MG63 (cell line): ENCODE measurements around the gene ZNF277. TPM values are rescaled to one million over a fixed set of nuclear protein-coding genes. Genes with fewer than 3 reads are reported as not detected.
A peak's percentile ranks its signal among the peaks of the same experiment; 100 is the strongest.
"Not testable (repeated sequence)": the region's sequence is repeated elsewhere in the genome, so short reads cannot be mapped to it uniquely, and the experiment has no call there.

ENCODE experiments used
- DNase-seq: peaks from one replicate; pipeline ENCODE4 v3.0.0-alpha.2; 2020
- H3K27me3 ChIP-seq: fragments of 250-450 bp; sonication (Bioruptor Pico); 2 replicates; pipeline ENCODE4 v1.5.1; 2020; ENCODE audit warnings: mild to moderate bottlenecking, moderate library complexity
- H3K36me3 ChIP-seq: fragments of 250-450 bp; sonication (Bioruptor Pico); 2 replicates; pipeline ENCODE4 v1.5.1; 2020; ENCODE audit warnings: mild to moderate bottlenecking, moderate library complexity
- H3K4me3 ChIP-seq: fragments of 250-450 bp; sonication (Bioruptor Pico); 2 replicates; pipeline ENCODE4 v1.5.1; 2020; ENCODE audit warnings: mild to moderate bottlenecking, moderate library complexity
- H3K9me3 ChIP-seq: fragments of 250-450 bp; sonication (Bioruptor Pico); 2 replicates; pipeline ENCODE4 v1.5.1; 2020; ENCODE audit warnings: mild to moderate bottlenecking, moderate library complexity
- total RNA-seq: library from RNA; depleted of rRNA; stranded (reverse); fragments of >200 nt; shearing (Covaris generic); gene quantifications from 2 replicates; pipeline ENCODE4 v1.2.3, GENCODE V29; 2014; ENCODE audit warnings: low replicate concordance

Gene ZNF277
- total RNA-seq, 1 experiment from 2014 or later = 5.8 TPM

- Histone ChIP-seq H3K4me3 (no peak overlapping the region), H3K27me3 (no peaks in the 10 kb centered on the region), H3K36me3 (no peaks in the 10 kb centered on the region), H3K9me3 (no peaks in the 10 kb centered on the region)
- DNase-seq = no peak
Observed at GRCh38 chr7:112224186-112224585, 17.7 kb downstream of the ZNF277 start.

DNA sequence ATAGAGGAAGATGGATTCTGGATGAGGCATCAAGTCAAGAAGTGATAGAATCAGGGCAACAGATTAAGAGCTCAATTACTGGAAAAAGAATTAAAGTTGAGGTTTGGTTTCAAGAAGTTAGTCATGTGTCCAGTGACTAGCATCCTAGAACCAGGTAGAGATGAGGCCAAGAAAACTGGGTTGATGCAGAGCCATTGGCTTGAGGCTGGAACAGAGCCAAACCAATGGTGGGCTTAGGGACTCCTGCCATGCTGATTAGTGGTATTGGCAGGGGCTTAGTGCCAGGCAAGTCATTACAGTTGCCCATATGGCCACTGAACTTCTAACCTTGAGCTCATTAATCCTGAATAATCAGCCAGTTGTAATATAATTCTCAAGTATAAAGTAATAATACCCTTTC lies 18.5 kb downstream of the ZNF277 start:
- Histone ChIP-seq H3K9me3 (no peaks in the 10 kb centered on the region), H3K36me3 (no peaks in the 10 kb centered on the region), H3K27me3 (no peaks in the 10 kb centered on the region), H3K4me3 (no peak overlapping the region)
- no peak for DNase-seq

DNA sequence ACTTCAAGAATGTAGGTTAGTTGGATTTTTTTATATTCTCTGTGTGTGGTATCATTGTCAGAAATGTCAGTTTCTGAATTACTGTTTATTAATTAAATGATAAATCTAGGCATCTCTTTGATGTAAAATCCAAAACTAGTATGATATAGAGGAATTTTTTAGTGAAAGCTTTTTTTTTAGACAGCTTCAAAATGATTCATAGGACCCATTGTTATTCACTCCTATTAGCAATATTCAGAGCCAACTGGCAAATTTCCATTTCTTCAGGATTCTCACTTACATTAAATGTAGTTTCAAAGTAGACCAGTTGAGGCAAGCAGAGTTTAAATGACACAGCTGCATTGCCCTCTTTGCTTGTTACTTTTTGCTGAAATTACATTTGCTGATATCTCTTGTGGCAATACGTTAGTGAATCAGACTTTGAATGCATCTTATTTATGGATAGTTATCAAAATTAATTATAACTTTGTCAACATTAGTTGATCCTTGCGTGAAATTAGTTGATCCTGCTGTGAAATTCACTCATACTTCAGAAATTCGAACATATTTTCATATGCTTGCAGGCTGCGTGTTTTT lies 20.3 kb downstream of the ZNF277 start:
- DNase-seq = no peak
- Histone ChIP-seq H3K36me3 (no peaks in the 10 kb centered on the region), H3K9me3 (no peaks in the 10 kb centered on the region), H3K27me3 (no peaks in the 10 kb centered on the region), H3K4me3 (no peak overlapping the region)

GRCh38 chr7:112228632-112229031 lies 22.1 kb downstream of the ZNF277 start:
- no peaks in the 10 kb centered on the region for H3K9me3 ChIP-seq
- H3K36me3 ChIP-seq = no peaks in the 10 kb centered on the region
- no peaks in the 10 kb centered on the region for H3K27me3 ChIP-seq
- no peak for DNase-seq
- H3K4me3 ChIP-seq = no peak overlapping the region

- H3K9me3 ChIP-seq = no peaks in the 10 kb centered on the region
- no peaks in the 10 kb centered on the region for H3K36me3 ChIP-seq
- no peaks in the 10 kb centered on the region for H3K27me3 ChIP-seq
- no peak overlapping the region for H3K4me3 ChIP-seq
- no peak for DNase-seq
Observed at GRCh38 chr7:112232212-112232978, 25.9 kb downstream of the ZNF277 start.

DNA sequence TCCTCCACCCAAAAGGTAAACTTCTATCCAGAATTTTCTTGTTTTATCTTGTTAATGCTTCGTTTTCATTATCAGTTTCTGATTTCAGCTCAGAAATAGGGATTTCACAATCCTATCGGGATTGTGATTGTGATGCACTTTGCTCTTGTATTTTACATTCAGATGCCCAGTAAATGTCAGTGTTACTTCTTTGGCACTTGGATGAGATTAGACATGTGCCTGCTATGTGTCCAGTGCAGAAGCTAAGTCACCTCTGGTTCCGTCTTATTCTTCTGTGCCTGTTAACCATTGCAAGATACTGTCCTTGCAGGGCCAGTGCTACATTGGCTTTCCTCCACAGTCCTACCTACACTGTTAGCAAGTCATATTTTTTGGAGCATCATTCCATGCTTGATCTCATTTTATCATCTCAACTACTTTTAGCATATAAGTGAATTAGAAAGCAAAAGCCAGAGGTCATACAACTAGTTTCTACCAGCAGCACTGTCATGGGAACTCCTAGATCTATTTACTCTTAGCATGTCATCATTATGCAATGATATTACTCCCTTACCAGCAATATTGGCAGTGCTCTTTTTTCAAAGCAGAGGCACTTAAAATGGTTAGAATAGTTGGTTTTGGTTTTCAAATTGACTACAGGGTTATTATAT lies 26.7 kb downstream of the ZNF277 start:
- Histone ChIP-seq H3K36me3 (no peaks in the 10 kb centered on the region), H3K4me3 (no peak overlapping the region), H3K27me3 (no peaks in the 10 kb centered on the region), H3K9me3 (no peaks in the 10 kb centered on the region)
- DNase-seq = no peak

DNA sequence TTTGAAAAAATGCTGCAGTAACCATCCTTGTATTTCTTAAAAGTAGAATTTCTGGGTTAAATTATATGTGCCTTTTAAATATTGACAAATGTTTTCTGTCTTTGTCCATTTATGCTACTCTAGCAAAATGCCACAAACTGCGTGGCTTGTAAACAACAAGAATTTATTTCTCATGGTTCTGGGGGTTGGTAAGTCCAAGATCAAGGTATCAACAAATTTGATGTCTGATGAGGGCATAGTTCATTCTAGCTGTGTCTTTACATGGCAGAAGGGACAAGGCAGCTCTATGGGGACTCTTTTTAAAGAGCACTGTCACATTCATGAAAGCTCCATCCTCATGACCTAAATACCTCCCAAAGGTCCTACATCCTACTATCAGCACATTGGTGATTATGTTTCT lies 27.7 kb downstream of the ZNF277 start:
- Histone ChIP-seq H3K27me3 (no peaks in the 10 kb centered on the region), H3K4me3 (no peak overlapping the region), H3K36me3 (no peaks in the 10 kb centered on the region), H3K9me3 (no peaks in the 10 kb centered on the region)
- DNase-seq = no peak

GRCh38 chr7:112236597-112236996 lies 30.1 kb downstream of the ZNF277 start:
- Histone ChIP-seq H3K36me3 (no peaks in the 10 kb centered on the region), H3K27me3 (no peaks in the 10 kb centered on the region), H3K9me3 (no peaks in the 10 kb centered on the region), H3K4me3 (no peak overlapping the region)
- no peak for DNase-seq

DNA sequence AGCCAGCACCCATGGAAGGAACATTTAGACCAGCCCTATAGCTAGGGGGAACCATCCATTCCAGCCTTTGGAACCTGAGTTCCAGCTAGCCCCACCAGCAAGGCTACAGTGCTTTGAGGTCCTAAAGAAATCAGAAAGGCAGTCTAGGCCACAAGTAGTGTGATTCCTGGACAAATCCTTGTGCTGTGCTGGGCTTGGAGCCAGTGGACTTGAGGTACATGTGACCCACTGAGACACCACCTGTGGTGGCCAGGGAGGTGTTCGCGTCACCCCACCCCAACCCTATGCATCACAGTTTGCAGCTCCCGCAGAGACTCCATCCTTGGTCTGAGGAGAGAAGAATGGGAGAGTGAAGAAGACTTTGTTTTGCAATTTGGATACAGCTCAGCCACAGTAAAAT lies 31.8 kb downstream of the ZNF277 start:
- DNase-seq = no peak
- no peaks in the 10 kb centered on the region for H3K9me3 ChIP-seq
- no peaks in the 10 kb centered on the region for H3K27me3 ChIP-seq
- no peak overlapping the region for H3K4me3 ChIP-seq
- no peaks in the 10 kb centered on the region for H3K36me3 ChIP-seq

DNA sequence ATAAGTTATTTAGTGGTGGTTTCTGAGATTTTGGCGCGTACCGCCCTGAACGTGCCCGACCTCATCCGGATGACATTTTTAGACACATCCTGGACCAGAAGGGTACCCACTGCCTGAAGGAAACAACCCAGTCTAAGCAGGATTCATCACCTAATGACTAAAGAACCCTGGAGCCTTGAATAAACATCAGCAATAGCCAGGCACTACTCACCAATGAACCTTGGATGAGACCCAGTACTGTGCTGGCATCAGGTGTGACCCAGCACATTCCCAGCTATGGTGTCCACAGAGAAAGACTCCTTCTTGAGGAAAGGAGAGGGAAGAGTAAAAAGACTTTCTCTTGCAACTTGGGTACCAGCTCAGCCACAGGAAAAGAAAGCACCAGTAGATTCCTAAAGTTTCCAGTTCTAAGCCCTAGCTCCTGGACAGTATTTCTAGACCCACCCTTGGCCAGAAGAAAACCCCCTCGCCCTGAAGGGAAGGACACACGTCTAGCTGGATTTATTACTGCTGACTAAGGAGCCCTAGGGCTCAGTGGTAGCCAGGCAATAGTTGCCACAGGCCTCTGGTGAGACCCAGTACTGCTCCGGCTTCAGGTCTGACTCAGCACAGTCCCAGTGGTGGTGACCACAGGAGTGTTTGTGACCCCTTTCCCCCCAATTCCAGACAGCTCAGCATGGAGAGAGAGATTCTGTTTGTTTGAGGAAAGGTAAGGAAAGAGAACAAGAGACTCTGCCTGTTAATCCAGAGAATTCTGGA lies 32.5 kb downstream of the ZNF277 start:
- no peaks in the 10 kb centered on the region for H3K27me3 ChIP-seq
- H3K9me3 ChIP-seq = no peaks in the 10 kb centered on the region
- peak; percentile 61 for DNase-seq
- no peak overlapping the region for H3K4me3 ChIP-seq
- no peaks in the 10 kb centered on the region for H3K36me3 ChIP-seq

DNA sequence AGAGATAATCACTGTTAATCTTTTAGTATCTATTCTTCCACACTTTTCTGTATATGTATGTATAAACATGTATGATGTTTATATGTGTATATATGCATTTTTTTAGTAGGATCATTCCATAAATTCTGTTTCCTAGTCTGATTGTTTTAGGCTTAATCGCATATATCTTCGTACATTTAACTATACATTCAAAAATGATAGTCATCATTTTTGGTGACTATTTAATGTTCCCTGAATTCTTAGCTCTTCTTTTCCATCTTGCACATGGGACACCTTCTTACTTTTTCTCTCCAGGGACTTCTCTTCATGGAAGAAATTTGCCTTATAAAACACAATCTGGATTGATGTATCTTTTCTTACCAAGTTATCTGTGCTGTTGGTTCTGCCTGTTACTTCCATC lies 42.1 kb downstream of the ZNF277 start:
- no peak for DNase-seq
- H3K36me3 ChIP-seq = no peaks in the 10 kb centered on the region
- no peaks in the 10 kb centered on the region for H3K27me3 ChIP-seq
- H3K4me3 ChIP-seq = no peak overlapping the region
- H3K9me3 ChIP-seq = no peaks in the 10 kb centered on the region

DNA sequence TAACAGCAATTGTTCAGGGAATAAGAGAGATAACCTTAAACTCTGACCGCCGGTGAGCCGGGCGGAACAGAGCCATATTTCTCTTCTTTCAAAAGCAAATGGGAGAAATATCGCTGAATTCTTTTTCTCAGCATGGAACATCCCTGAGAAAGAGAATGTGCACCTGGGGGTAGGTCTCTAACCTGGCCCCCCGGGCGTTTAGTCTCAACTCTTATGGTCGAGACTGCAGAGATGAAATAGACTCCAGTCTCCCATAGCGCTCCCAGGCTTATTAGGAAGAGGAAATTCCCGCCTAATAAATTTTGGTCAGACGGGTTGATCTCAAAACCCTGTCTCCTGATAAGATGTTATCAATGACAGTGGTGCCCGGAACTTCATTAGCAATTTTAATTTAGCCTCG lies 43.5 kb downstream of the ZNF277 start:
- not testable (repeated sequence) for H3K27me3 ChIP-seq, DNase-seq, H3K36me3 ChIP-seq, H3K9me3 ChIP-seq, H3K4me3 ChIP-seq

GRCh38 chr7:112252141-112252540 lies 45.6 kb downstream of the ZNF277 start:
- H3K4me3 ChIP-seq = no peak overlapping the region
- no peaks in the 10 kb centered on the region for H3K9me3 ChIP-seq
- no peaks in the 10 kb centered on the region for H3K27me3 ChIP-seq
- H3K36me3 ChIP-seq = no peaks in the 10 kb centered on the region
- DNase-seq = no peak

GRCh38 chr7:112252691-112253090 lies 46.2 kb downstream of the ZNF277 start:
- Histone ChIP-seq H3K36me3 (no peaks in the 10 kb centered on the region), H3K4me3 (no peak overlapping the region), H3K9me3 (no peaks in the 10 kb centered on the region), H3K27me3 (no peaks in the 10 kb centered on the region)
- DNase-seq = no peak

GRCh38 chr7:112254156-112254555 lies 47.7 kb downstream of the ZNF277 start:
- Histone ChIP-seq H3K27me3 (no peaks in the 10 kb centered on the region), H3K9me3 (no peaks in the 10 kb centered on the region), H3K36me3 (no peaks in the 10 kb centered on the region), H3K4me3 (no peak overlapping the region)
- DNase-seq = no peak

GRCh38 chr7:112254709-112255387 lies 48.4 kb downstream of the ZNF277 start:
- H3K9me3 ChIP-seq = no peaks in the 10 kb centered on the region
- no peak for DNase-seq
- no peaks in the 10 kb centered on the region for H3K36me3 ChIP-seq
- H3K27me3 ChIP-seq = no peaks in the 10 kb centered on the region
- H3K4me3 ChIP-seq = no peak overlapping the region

- no peaks in the 10 kb centered on the region for H3K9me3 ChIP-seq
- no peaks in the 10 kb centered on the region for H3K27me3 ChIP-seq
- no peak for DNase-seq
- H3K36me3 ChIP-seq = no peaks in the 10 kb centered on the region
- H3K4me3 ChIP-seq = no peak overlapping the region
Observed at GRCh38 chr7:112255388-112255720, 48.9 kb downstream of the ZNF277 start.
